Tibial nerve (tissue), 4 donors: ENCODE results near the gene DNLZ. TPM values are rescaled to one million over a fixed set of nuclear protein-coding genes. Genes with fewer than 3 reads are reported as not detected.

Experiments used
- DNase-seq, 2 donors: peaks; one replicate each; pipeline ENCODE4 v3.0.0-alpha.2; 2019; ENCODE audit warnings: low spot score in 2 of 2
- H3K27ac ChIP-seq, 4 donors: fragments of 200-600 bp; sonication (generic) in 3 of 4; one replicate each; pipeline ENCODE4 v1.5.1; 2017 to 2019; ENCODE audit warnings: mild to moderate bottlenecking in 1 of 4
- H3K27me3 ChIP-seq, 2 donors: fragments of 200-600 bp; sonication (generic) in 1 of 2; one replicate each; pipeline versions ENCODE4 v1.5.1 to v1.6.0; 2017 to 2019
- H3K36me3 ChIP-seq, 3 donors: fragments of 200-600 bp; sonication (generic); one replicate each; pipeline ENCODE4 v1.5.1; 2018 to 2019
- H3K4me1 ChIP-seq, 4 donors: fragments of 200-600 bp; sonication (generic) in 3 of 4; one replicate each; pipeline ENCODE4 v1.5.1; 2017 to 2019
- H3K4me3 ChIP-seq, 4 donors: fragments of 200-600 bp; sonication (generic) in 3 of 4; one replicate each; pipeline ENCODE4 v1.5.1; 2017 to 2019; ENCODE audit warnings: mild to moderate bottlenecking in 1 of 4, moderate library complexity in 1 of 4
- H3K9me3 ChIP-seq, 4 donors: fragments of 200-600 bp; sonication (generic) in 3 of 4; one replicate each; pipeline ENCODE4 v1.5.1; 2017 to 2019
- EP300 ChIP-seq, 2 donors: sonication (generic); formaldehyde crosslinking; IDR thresholded peaks; one replicate each; pipeline ENCODE4 v1.6.1; 2017; ENCODE audit warnings: antibody characterized with exemption in 2 of 2, mild to moderate bottlenecking in 1 of 2
- POLR2A ChIP-seq, 2 donors: fragments of 450-650 bp; IDR thresholded peaks; one replicate each; pipeline ENCODE4 v1.6.1; 2017; ENCODE audit warnings: antibody characterized with exemption in 2 of 2, mild to moderate bottlenecking in 2 of 2, moderate library complexity in 2 of 2
- WGBS, 2 donors: methylation state at CpG; one replicate each; pipeline ENCODE4 v1.1.5; 2018; 5-methylcytosine and 5-hydroxymethylcytosine counted together
- total RNA-seq, 4 donors: library from RNA; depleted of rRNA; stranded (reverse); fragments of >200 nt; gene quantifications; one replicate each; pipeline ENCODE4 v1.1.0, GENCODE V29; 2016
- TF ChIP-seq, protein P1 (sequence below), 5 experiments: fragments of 200-600 bp in 3 of 5; fragments of 450-650 bp in 2 of 5; sonication (generic) in 3 of 5; IDR thresholded peaks; one replicate each; pipeline ENCODE4 v1.5.1; 2016 to 2019; ENCODE audit warnings: antibody characterized with exemption in 5 of 5, mild to moderate bottlenecking in 3 of 5, moderate library complexity in 2 of 5

DNLZ gene
- total RNA-seq, 4 donors from 2014 or later = 49.4 to 79.5 (median 70.8) TPM

GRCh38 chr9:136392538-136393449 is 29.2 kb upstream of the DNLZ start:
- peaks cover 0 to 17% (median 0%) of the 10 kb centered on the region in 4 donors for H3K4me1 ChIP-seq
- TF ChIP-seq POLR2A (IDR thresholded peaks at IDR 0.05) (no peak), EP300 (IDR thresholded peaks at IDR 0.05) (no peak)
- TF ChIP-seq, protein P1, sequence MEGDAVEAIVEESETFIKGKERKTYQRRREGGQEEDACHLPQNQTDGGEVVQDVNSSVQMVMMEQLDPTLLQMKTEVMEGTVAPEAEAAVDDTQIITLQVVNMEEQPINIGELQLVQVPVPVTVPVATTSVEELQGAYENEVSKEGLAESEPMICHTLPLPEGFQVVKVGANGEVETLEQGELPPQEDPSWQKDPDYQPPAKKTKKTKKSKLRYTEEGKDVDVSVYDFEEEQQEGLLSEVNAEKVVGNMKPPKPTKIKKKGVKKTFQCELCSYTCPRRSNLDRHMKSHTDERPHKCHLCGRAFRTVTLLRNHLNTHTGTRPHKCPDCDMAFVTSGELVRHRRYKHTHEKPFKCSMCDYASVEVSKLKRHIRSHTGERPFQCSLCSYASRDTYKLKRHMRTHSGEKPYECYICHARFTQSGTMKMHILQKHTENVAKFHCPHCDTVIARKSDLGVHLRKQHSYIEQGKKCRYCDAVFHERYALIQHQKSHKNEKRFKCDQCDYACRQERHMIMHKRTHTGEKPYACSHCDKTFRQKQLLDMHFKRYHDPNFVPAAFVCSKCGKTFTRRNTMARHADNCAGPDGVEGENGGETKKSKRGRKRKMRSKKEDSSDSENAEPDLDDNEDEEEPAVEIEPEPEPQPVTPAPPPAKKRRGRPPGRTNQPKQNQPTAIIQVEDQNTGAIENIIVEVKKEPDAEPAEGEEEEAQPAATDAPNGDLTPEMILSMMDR (IDR thresholded peaks at IDR 0.05) = no peak
- peak overlapping the region in 1 of 4 donors; percentile 56 for H3K27ac ChIP-seq
- DNase-seq = no peak
- no peaks in the 10 kb centered on the region for H3K9me3 ChIP-seq
- H3K27me3 ChIP-seq = no peaks in the 10 kb centered on the region
- WGBS, 2 donors = 77 to 88% methylated on average over 12 to 15 of the region's 21 CpGs
- H3K4me3 ChIP-seq = no peak overlapping the region
- H3K36me3 ChIP-seq = peaks cover 2 to 94% (median 13%) of the 10 kb centered on the region in 3 donors

DNA sequence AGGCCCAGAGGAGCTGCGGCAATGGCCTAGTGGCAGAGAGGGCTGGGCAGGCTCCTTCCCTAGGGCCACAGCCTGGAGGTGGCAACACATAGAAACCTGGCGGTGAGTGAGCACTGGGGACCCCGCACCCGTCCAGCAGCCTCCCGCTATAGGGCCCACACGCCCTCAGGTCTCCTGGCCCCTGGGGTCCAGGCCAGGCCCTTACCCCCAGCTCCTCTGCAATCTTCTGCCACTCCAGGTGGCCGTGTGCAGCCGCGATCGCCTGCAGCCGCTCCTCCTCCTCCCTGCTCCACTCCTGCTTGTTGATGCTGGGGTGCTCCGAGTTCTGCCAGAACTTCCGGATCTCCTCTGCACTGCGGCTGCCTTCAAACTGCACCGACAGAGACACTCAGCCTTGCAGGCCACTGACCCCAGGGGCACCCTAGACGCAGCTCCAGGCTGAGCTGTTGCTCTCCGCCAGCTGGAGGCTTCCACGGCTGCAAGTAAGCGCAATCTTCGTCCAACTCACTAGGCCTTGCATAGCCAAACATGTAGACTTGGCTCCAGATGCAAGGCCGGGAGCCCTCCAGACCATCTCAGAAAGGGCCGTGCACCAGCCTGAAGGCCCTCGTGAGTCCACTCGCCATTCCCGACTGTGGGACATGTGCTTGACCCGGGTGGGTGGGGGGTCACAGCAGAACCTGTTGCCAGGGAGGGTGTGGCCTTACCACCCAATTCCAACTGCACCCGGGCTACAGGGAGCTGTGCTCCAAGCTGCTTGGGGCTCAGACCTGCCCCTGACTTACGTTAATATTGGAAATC is 28.4 kb upstream of the DNLZ start:
- peak overlapping the region in 1 of 4 donors; percentile 36 for H3K27ac ChIP-seq
- H3K36me3 ChIP-seq = peaks cover 2 to 95% (median 13%) of the 10 kb centered on the region in 3 donors
- no peaks in the 10 kb centered on the region for H3K9me3 ChIP-seq
- 90% methylated on average over 22 to 26 of the region's 28 CpGs for WGBS, 2 donors
- no peak for TF ChIP-seq POLR2A (IDR thresholded peaks at IDR 0.05)
- no peak for TF ChIP-seq EP300 (IDR thresholded peaks at IDR 0.05)
- TF ChIP-seq, protein P1 (IDR thresholded peaks at IDR 0.05) = no peak
- H3K4me1 ChIP-seq = peaks cover 0 to 16% (median 0%) of the 10 kb centered on the region in 4 donors
- DNase-seq = no peak
- H3K27me3 ChIP-seq = no peaks in the 10 kb centered on the region
- no peak overlapping the region for H3K4me3 ChIP-seq

GRCh38 chr9:136389396-136389795 is 25.9 kb upstream of the DNLZ start:
- peaks cover 2 to 95% (median 3%) of the 10 kb centered on the region in 3 donors for H3K36me3 ChIP-seq
- no peaks in the 10 kb centered on the region for H3K27me3 ChIP-seq
- no peak overlapping the region for H3K4me3 ChIP-seq
- no peaks in the 10 kb centered on the region for H3K9me3 ChIP-seq
- TF ChIP-seq, protein P1 (IDR thresholded peaks at IDR 0.05) = no peak
- no peak for TF ChIP-seq EP300 (IDR thresholded peaks at IDR 0.05)
- no peak for TF ChIP-seq POLR2A (IDR thresholded peaks at IDR 0.05)
- peaks cover 0 to 16% (median 0%) of the 10 kb centered on the region in 4 donors for H3K4me1 ChIP-seq
- no peak for DNase-seq
- H3K27ac ChIP-seq = no peak overlapping the region
- 84 to 86% methylated on average over 14 of the region's 14 CpGs for WGBS, 2 donors

- Histone ChIP-seq H3K4me1 (peaks cover 0 to 2% (median 0%) of the 10 kb centered on the region in 4 donors), H3K36me3 (peaks cover 2 to 95% (median 8%) of the 10 kb centered on the region in 3 donors), H3K27me3 (no peaks in the 10 kb centered on the region), H3K9me3 (no peaks in the 10 kb centered on the region), H3K4me3 (no peak overlapping the region), H3K27ac (no peak overlapping the region)
- 93 to 95% methylated on average over 18 to 19 of the region's 19 CpGs for WGBS, 2 donors
- DNase-seq = no peak
- no peak for TF ChIP-seq EP300 (IDR thresholded peaks at IDR 0.05)
- TF ChIP-seq, protein P1 (IDR thresholded peaks at IDR 0.05) = no peak
- TF ChIP-seq POLR2A (IDR thresholded peaks at IDR 0.05) = no peak
Observed at GRCh38 chr9:136387217-136387616, 23.7 kb upstream of the DNLZ start.
